IMR-90 (cell line): ENCODE results near the gene ATXN10. TPM values are rescaled to one million over a fixed set of nuclear protein-coding genes. Genes with fewer than 3 reads are reported as not detected.

ENCODE experiments used
- ATAC-seq: fragments of 200-7000 bp; cut with Tn5 transposase; 2 replicates; pipeline ENCODE4 v1.9.1; 2020; ENCODE audit warnings: low read depth, mild to moderate bottlenecking, moderate library complexity
- BruUV-seq: library from RNA; stranded (reverse); fragments of 400-500 nt; replicated peaks from 2 replicates; lab custom pipeline; 2021; lab: Mats Ljungman, UMichigan
- CTCF ChIA-PET: fragments of 300-600 bp; formaldehyde crosslinking; extraction: SDS; loops from one replicate; lab custom pipeline; 2021; ENCODE audit warnings: antibody characterized with exemption; lab: Yijun Ruan, JAX
- POLR2A ChIA-PET: fragments of 300-600 bp; sonication (Branson Sonifier 250); formaldehyde crosslinking; loops from one replicate; lab custom pipeline; 2022; ENCODE audit warnings: antibody characterized with exemption; ENCODE audit not compliant: unreplicated experiment; lab: Charles Lee
- DNase-seq: peaks from one replicate; pipeline ENCODE4 v3.0.0; 2013
- H2AFZ ChIP-seq: replicated peaks from 2 replicates; pipeline ENCODE3; 2013; ENCODE audit warnings: low read length, mild to moderate bottlenecking; ENCODE audit not compliant: poor library complexity
- H2AK5ac ChIP-seq: 2 replicates; pipeline ENCODE4 v1.6.1; 2013; ENCODE audit warnings: low read depth, low read length, inconsistent platforms
- H2AK9ac ChIP-seq: replicated peaks from 2 replicates; pipeline ENCODE3; 2013; ENCODE audit warnings: mild to moderate bottlenecking, low read depth, low read length, moderate library complexity; ENCODE audit not compliant: poor library complexity
- H2BK120ac ChIP-seq: 2 replicates; pipeline ENCODE4 v1.6.1; 2013; ENCODE audit warnings: low read depth, low read length, inconsistent platforms
- H2BK15ac ChIP-seq: 3 replicates; pipeline ENCODE4 v1.6.1; 2013; ENCODE audit warnings: low read depth, low read length, inconsistent platforms
- H2BK20ac ChIP-seq: 2 replicates; pipeline ENCODE4 v1.6.1; 2013; ENCODE audit warnings: low read depth, mild to moderate bottlenecking, inconsistent platforms, low read length, moderate library complexity
- H2BK5ac ChIP-seq: 2 replicates; pipeline ENCODE4 v1.6.1; 2013; ENCODE audit warnings: mild to moderate bottlenecking, low read depth, low read length, inconsistent platforms; ENCODE audit not compliant: poor library complexity, severe bottlenecking
- H3K14ac ChIP-seq: replicated peaks from 2 replicates; pipeline ENCODE4 v1.6.1; 2013; ENCODE audit warnings: low read depth, low read length, inconsistent platforms
- H3K18ac ChIP-seq: 2 replicates; pipeline ENCODE4 v1.6.1; 2013; ENCODE audit warnings: low read depth, low read length, control low read depth
- H3K23ac ChIP-seq: 2 replicates; pipeline ENCODE4 v1.6.1; 2013; ENCODE audit warnings: low read depth, low read length, inconsistent platforms
- H3K27ac ChIP-seq: 2 replicates; pipeline ENCODE4 v1.5.1; 2013; ENCODE audit warnings: mild to moderate bottlenecking, control low read depth, low read length; ENCODE audit not compliant: insufficient read depth
- H3K27me3 ChIP-seq: 2 replicates; pipeline ENCODE4 v1.6.1; 2013; ENCODE audit warnings: low read length; ENCODE audit not compliant: control insufficient read depth, insufficient read depth
- H3K36me3 ChIP-seq: 2 replicates; pipeline ENCODE4 v1.6.1; 2013; ENCODE audit warnings: low read length, mixed read lengths; ENCODE audit not compliant: control insufficient read depth, insufficient read depth
- H3K4ac ChIP-seq: 2 replicates; pipeline ENCODE4 v1.6.1; 2013; ENCODE audit warnings: low read depth, low read length, inconsistent platforms
- H3K4me1 ChIP-seq: 2 replicates; pipeline ENCODE4 v1.6.1; 2013; ENCODE audit warnings: low read length, mixed read lengths; ENCODE audit not compliant: control insufficient read depth, insufficient read depth
- H3K4me2 ChIP-seq: 2 replicates; pipeline ENCODE4 v1.6.1; 2013; ENCODE audit warnings: low read depth, mild to moderate bottlenecking, control low read depth, low read length, moderate library complexity
- H3K4me3 ChIP-seq: 2 replicates; pipeline ENCODE4 v1.5.1; 2013; ENCODE audit warnings: low read depth, mild to moderate bottlenecking, control low read depth, low read length, moderate library complexity; ENCODE audit not compliant: insufficient read depth
- H3K56ac ChIP-seq: 2 replicates; pipeline ENCODE4 v1.6.1; 2013; ENCODE audit warnings: low read length, inconsistent platforms; ENCODE audit not compliant: insufficient read depth; ENCODE audit errors: extremely low read depth
- H3K79me1 ChIP-seq, 2 experiments: 2 replicates each; pipeline ENCODE4 v1.6.1; 2013; ENCODE audit warnings: low read length in 2 of 2, inconsistent platforms in 1 of 2, low read depth in 1 of 2
- H3K9ac ChIP-seq: 2 replicates; pipeline ENCODE4 v1.6.1; 2013; ENCODE audit warnings: low read depth, low read length, control low read depth
- H3K9me1 ChIP-seq: 2 replicates; pipeline ENCODE4 v1.6.1; 2013; ENCODE audit warnings: low read length, inconsistent platforms; ENCODE audit not compliant: insufficient read depth
- H3K9me3 ChIP-seq: 2 replicates; pipeline ENCODE4 v1.6.1; 2013; ENCODE audit warnings: low read length; ENCODE audit not compliant: control insufficient read depth, insufficient read depth
- H4K20me1 ChIP-seq: 2 replicates; pipeline ENCODE4 v1.6.1; 2013; ENCODE audit warnings: low read length, inconsistent platforms; ENCODE audit not compliant: insufficient read depth
- H4K5ac ChIP-seq: 2 replicates; pipeline ENCODE4 v1.6.1; 2013; ENCODE audit warnings: mild to moderate bottlenecking, low read depth, low read length, control low read depth
- H4K8ac ChIP-seq, 2 experiments: 2 replicates each; pipeline ENCODE4 v1.6.1; 2013; ENCODE audit warnings: low read depth in 2 of 2, low read length in 2 of 2, control low read depth in 1 of 2, inconsistent platforms in 1 of 2
- H4K91ac ChIP-seq: 2 replicates; pipeline ENCODE4 v1.6.1; 2013; ENCODE audit warnings: low read depth, low read length, inconsistent platforms; ENCODE audit not compliant: insufficient read depth
- CEBPB ChIP-seq: IDR thresholded peaks from 2 replicates; pipeline ENCODE4 v1.6.1; 2012; ENCODE audit warnings: low read depth, low read length, improper control_type of control experiment
- CHD1 ChIP-seq: IDR thresholded peaks from 2 replicates; pipeline ENCODE4 v1.6.1; 2012; ENCODE audit warnings: low read depth, low read length, improper control_type of control experiment
- FOS ChIP-seq: fragments of 150-350 bp; IDR thresholded peaks from 2 replicates; pipeline ENCODE4 v1.6.1; 2016; ENCODE audit warnings: low read depth, low read length
- POLR2A ChIP-seq: IDR thresholded peaks from 2 replicates; pipeline ENCODE4 v1.6.1; 2012; ENCODE audit warnings: mild to moderate bottlenecking, low read depth, low read length
- RAD21 ChIP-seq: IDR thresholded peaks from 2 replicates; pipeline ENCODE4 v1.6.1; 2012; ENCODE audit warnings: low read length, improper control_type of control experiment
- RCOR1 ChIP-seq: IDR thresholded peaks from 2 replicates; pipeline ENCODE4 v1.6.1; 2012; ENCODE audit warnings: mild to moderate bottlenecking, low read length, improper control_type of control experiment; ENCODE audit not compliant: insufficient replicate concordance
- RFX5 ChIP-seq: IDR thresholded peaks from 2 replicates; pipeline ENCODE4 v1.8.0; 2012; ENCODE audit warnings: low read depth, mild to moderate bottlenecking, low read length, moderate library complexity
- SMC3 ChIP-seq: fragments of 150-350 bp; IDR thresholded peaks from 2 replicates; pipeline ENCODE4 v1.6.1; 2016; ENCODE audit warnings: low read depth, mild to moderate bottlenecking, antibody characterized with exemption, low read length, moderate library complexity
- WGBS, 2 experiments: methylation state at CpG; one replicate each; pipeline versions ENCODE4 v1.1.5 to v1.1.7; 2013; ENCODE audit warnings: missing lambda C conversion rate in 2 of 2; ENCODE audit not compliant: insufficient read length in 1 of 2; ENCODE audit errors: extremely low coverage in 2 of 2; 5-methylcytosine and 5-hydroxymethylcytosine counted together
- dilution Hi-C: fragments of 300-500 bp; cut with HindIII; formaldehyde crosslinking; loops from one replicate; pipeline ENCODE4 v1.14.3; 2018; ENCODE audit warnings: low sequenced_read_pairs; ENCODE audit not compliant: unreplicated experiment
- in situ Hi-C: fragments of 300-500 bp; cut with MboI; formaldehyde crosslinking; loops from 3 replicates; pipeline ENCODE4 v1.14.3; 2019; ENCODE audit warnings: low sequenced_read_pairs, inconsistent platforms, mixed read lengths
- intact Hi-C: fragments of 100-400 bp; cut with micrococcal nuclease; formaldehyde crosslinking; loops from 2 replicates; pipeline ENCODE4 v1.10.0; 2022
- polyA plus RNA-seq, 3 experiments: library from polyadenylated mRNA; depleted of rRNA; stranded (reverse); fragments of >200 nt; gene quantifications; 2 replicates each; pipeline ENCODE4 v1.2.3, GENCODE V29; 2012; ENCODE audit warnings: low replicate concordance in 1 of 3
- total RNA-seq: library from RNA; depleted of rRNA; stranded (reverse); fragments of >200 nt; gene quantifications from 2 replicates; pipeline ENCODE4 v1.2.3, GENCODE V29; 2012
- TF ChIP-seq, protein P1 (sequence below): conservative IDR thresholded peaks from 2 replicates; pipeline ENCODE4 v1.5.1; 2012; ENCODE audit warnings: mild to moderate bottlenecking, low read depth, low read length, improper control_type of control experiment

The ATXN10 gene
- total and polyA plus RNA-seq, 2 of the 4 experiments (the other 2 are of a cell fraction): 116 to 231 TPM

GRCh38 chr22:45692549-45692948 lies 20.9 kb downstream of the ATXN10 start:
- no peak overlapping the region for H3K14ac ChIP-seq
- H2BK5ac ChIP-seq: peak overlapping the region; percentile 73
- no peak overlapping the region for H2BK15ac ChIP-seq
- no peak overlapping the region for H2BK20ac ChIP-seq
- no peak for TF ChIP-seq CHD1
- TF ChIP-seq CEBPB: no peak
- no peak for TF ChIP-seq SMC3
- TF ChIP-seq RFX5: no peak
- TF ChIP-seq, protein P1, sequence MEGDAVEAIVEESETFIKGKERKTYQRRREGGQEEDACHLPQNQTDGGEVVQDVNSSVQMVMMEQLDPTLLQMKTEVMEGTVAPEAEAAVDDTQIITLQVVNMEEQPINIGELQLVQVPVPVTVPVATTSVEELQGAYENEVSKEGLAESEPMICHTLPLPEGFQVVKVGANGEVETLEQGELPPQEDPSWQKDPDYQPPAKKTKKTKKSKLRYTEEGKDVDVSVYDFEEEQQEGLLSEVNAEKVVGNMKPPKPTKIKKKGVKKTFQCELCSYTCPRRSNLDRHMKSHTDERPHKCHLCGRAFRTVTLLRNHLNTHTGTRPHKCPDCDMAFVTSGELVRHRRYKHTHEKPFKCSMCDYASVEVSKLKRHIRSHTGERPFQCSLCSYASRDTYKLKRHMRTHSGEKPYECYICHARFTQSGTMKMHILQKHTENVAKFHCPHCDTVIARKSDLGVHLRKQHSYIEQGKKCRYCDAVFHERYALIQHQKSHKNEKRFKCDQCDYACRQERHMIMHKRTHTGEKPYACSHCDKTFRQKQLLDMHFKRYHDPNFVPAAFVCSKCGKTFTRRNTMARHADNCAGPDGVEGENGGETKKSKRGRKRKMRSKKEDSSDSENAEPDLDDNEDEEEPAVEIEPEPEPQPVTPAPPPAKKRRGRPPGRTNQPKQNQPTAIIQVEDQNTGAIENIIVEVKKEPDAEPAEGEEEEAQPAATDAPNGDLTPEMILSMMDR: no peak
- TF ChIP-seq RCOR1: no peak
- TF ChIP-seq FOS: no peak
- no peak for TF ChIP-seq POLR2A
- no peak for TF ChIP-seq RAD21
- BruUV-seq: no TSS peak
- no peak overlapping the region for H2AFZ ChIP-seq
- no peak overlapping the region for H3K23ac ChIP-seq
- CTCF ChIA-PET: no interaction called here
- H4K8ac ChIP-seq: no peak overlapping the region
- no peak overlapping the region for H3K4me3 ChIP-seq
- POLR2A ChIA-PET: no interaction called here
- no peak overlapping the region for H2AK9ac ChIP-seq
- H3K27me3 ChIP-seq: no peaks in the 10 kb centered on the region
- H3K4me2 ChIP-seq: peak overlapping the region; percentile 23; the same call in 1 of the 2 replicates
- peaks cover 24% of the 10 kb centered on the region for H3K4me1 ChIP-seq
- WGBS, 2 experiments: no CpG with 5 or more reads among the region's 1 CpG
- H3K4ac ChIP-seq: no peak overlapping the region
- H3K27ac ChIP-seq: no peak overlapping the region
- peak; percentile 46 for ATAC-seq
- peaks cover 24 to 71% of the 10 kb centered on the region in 2 experiments for H3K79me1 ChIP-seq
- H3K9me1 ChIP-seq: peaks cover 32% of the 10 kb centered on the region
- DNase-seq: peak; percentile 50
- peak overlapping the region; percentile 74; the same call in 1 of the 2 replicates for H3K18ac ChIP-seq
- H4K91ac ChIP-seq: no peak overlapping the region
- H3K56ac ChIP-seq: no peak overlapping the region
- intact Hi-C loops: no loop called here
- H2BK120ac ChIP-seq: no peak overlapping the region
- peaks cover 16% of the 10 kb centered on the region for H4K20me1 ChIP-seq
- dilution Hi-C loops: no loop called here
- in situ Hi-C loops: no loop called here
- peaks cover 25% of the 10 kb centered on the region for H3K36me3 ChIP-seq
- H3K9me3 ChIP-seq: no peaks in the 10 kb centered on the region
- H3K9ac ChIP-seq: no peak overlapping the region
- H2AK5ac ChIP-seq: no peak overlapping the region
- no peak overlapping the region for H4K5ac ChIP-seq
